GM12892 (cell line): ENCODE results near the gene PTPRZ1.

ENCODE experiments used
- POLR2A ChIP-seq: IDR thresholded peaks from 2 replicates; pipeline ENCODE4 v1.6.1; 2011; ENCODE audit warnings: low read depth, low read length, control low read depth
- POLR2AphosphoS5 ChIP-seq: IDR thresholded peaks from 2 replicates; pipeline ENCODE4 v1.6.1; 2011; ENCODE audit warnings: low read depth, low read length, control low read depth

- TF ChIP-seq POLR2A = no peak
- no peak for TF ChIP-seq POLR2AphosphoS5
Measured at GRCh38 chr7:121887634-121888033, 14.7 kb downstream of the PTPRZ1 start.
